MM.1S (cell line): ENCODE results near the gene ASCC2.

ENCODE experiments used
- EZH2 ChIP-seq: fragments of 300-600 bp; sonication (generic); optimal IDR thresholded peaks from 2 replicates; pipeline ENCODE3; 2017; ENCODE audit warnings: low read depth, mild to moderate bottlenecking, antibody characterized with exemption, low read length, mixed read lengths
- TF ChIP-seq, protein P1 (sequence below): fragments of 300-600 bp; sonication (generic); IDR thresholded peaks from 2 replicates; pipeline ENCODE4 v1.5.1; 2016; ENCODE audit warnings: antibody characterized with exemption, low read length, mixed read lengths

- TF ChIP-seq, protein P1, sequence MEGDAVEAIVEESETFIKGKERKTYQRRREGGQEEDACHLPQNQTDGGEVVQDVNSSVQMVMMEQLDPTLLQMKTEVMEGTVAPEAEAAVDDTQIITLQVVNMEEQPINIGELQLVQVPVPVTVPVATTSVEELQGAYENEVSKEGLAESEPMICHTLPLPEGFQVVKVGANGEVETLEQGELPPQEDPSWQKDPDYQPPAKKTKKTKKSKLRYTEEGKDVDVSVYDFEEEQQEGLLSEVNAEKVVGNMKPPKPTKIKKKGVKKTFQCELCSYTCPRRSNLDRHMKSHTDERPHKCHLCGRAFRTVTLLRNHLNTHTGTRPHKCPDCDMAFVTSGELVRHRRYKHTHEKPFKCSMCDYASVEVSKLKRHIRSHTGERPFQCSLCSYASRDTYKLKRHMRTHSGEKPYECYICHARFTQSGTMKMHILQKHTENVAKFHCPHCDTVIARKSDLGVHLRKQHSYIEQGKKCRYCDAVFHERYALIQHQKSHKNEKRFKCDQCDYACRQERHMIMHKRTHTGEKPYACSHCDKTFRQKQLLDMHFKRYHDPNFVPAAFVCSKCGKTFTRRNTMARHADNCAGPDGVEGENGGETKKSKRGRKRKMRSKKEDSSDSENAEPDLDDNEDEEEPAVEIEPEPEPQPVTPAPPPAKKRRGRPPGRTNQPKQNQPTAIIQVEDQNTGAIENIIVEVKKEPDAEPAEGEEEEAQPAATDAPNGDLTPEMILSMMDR: no peak
- TF ChIP-seq EZH2: no peak
These were observed 48.0 kb downstream of the ASCC2 start for GRCh38 chr22:29790061-29790460.
